RCC 7860 (cell line): Measurements from ENCODE around the gene ITGB5.
"Not testable (repeated sequence)": the region's sequence is repeated elsewhere in the genome, so short reads cannot be mapped to it uniquely, and the experiment has no call there.

Experiments used
- DNase-seq: peaks from one replicate; pipeline ENCODE4 v3.0.0-alpha.2; 2015; ENCODE audit warnings: low spot score
- FAIRE-seq: peaks from 2 replicates; lab custom pipeline; 2012; peaks lifted over from hg19 to GRCh38; lab: Jason Lieb, UNC

ITGB5 gene

DNA sequence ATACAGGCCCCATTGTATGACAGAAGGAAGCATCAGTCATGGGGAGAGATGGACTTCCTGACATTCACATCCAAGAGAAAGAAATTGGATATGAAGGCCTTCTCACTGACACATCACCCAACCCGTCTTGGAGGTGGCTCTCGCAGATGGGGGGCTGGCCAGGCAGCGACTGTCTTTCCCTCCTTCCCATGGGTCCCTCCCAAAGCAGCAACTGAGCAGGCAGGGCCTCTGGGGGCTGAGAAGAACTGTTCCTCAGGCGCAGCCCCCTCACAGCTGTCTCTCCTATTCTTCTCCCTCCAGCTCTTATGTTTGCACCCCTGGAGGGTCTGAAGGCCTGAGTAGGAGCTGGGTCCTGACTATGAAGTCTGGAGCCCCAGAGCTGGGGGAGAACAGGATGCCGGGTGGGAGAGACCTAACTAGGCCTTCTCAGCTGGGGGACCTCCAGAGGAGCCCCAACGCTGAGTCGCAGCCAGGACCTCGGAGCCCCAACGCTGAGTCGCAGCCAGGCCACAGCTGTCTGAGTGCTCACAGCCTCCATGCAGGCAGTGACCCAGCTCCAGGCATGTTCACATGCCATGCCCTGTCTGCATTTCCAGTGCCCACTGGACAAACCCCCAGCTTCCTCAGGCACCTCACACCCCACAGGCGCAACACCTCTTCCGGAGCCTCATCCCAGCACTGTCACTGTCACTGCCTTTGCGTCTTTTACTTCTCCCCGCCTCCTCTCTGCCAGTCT lies 127.3 kb downstream of the ITGB5 start:
- DNase-seq (no peak), FAIRE-seq (no peak)

DNA sequence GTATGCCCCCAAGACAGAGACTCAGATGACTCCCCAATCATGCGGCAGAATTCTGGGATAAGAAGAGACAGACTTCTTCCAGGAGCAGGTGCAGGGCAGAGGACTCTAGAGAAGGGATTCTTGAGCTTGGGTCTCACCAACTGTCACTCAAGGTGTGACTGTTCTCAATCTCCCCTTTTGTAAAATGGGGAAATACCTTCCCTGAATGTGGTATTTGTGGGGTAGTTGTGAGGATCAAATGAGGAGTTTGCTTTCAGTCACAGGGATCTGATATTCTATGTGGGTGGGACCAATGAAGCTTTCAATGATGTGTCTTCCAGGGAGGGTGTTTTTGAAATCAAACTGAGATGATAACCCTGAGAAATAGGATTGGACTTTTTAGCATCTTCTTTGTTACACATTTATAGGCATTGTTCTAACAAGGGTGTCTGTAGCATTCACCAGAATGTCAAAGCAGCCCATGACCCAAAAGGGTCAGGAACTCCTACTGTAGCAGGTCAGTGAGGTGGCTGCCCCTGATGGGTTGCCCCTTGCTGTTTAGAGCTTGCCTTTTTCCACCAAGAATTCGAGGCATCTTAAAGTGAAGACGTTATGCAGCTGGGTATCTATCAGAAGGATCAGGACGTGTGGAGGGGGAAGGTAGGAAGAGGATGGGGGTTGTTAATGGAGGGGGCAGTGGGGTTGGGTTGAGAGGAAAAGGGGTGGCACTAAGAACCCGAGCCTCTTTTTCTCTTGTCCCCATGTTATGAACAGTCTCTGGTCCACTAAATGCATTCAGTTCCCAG lies 128.1 kb downstream of the ITGB5 start:
- FAIRE-seq (no peak), DNase-seq (no peak)

DNA sequence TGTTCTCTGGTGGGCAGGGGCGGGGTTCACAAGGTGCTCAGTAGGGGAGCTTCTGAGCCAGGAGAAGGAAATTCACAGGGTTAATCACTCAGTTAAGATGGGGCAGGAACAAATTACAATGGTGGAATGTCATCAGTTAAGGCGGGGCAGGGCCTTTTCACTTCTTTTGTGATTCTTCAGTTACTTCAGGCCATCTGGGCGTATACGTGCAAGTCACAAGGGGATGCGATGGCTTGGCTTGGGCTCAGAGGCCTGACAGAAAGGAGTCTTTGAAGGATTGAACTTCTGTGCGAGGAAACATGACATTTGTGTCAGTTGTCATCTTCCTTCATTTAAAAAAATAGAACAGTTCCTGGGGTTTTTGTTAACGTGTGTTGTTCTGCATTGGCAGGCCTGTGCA lies 129.2 kb downstream of the ITGB5 start:
- not testable (repeated sequence) for DNase-seq, FAIRE-seq

DNA sequence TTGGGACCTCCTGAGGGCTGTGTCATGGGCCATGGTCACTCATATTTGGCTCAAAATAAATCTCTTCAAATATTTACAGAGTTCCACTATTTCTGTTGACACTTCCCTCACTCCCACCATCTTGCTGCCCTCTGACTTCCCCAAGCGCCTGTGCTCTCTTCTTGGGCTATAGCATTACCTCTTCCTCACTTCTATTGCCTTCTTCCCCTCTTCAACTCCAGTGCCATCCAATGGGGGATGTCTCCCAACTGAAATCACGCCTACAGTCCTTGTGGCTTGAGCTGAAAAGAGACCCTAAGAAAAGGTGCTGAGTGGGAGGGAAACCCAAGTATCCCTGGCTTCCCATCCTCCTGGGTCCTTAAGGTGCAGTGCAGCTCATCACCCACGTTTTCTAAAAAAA lies 135.1 kb downstream of the ITGB5 start:
- FAIRE-seq (no peak), DNase-seq (no peak)

DNA sequence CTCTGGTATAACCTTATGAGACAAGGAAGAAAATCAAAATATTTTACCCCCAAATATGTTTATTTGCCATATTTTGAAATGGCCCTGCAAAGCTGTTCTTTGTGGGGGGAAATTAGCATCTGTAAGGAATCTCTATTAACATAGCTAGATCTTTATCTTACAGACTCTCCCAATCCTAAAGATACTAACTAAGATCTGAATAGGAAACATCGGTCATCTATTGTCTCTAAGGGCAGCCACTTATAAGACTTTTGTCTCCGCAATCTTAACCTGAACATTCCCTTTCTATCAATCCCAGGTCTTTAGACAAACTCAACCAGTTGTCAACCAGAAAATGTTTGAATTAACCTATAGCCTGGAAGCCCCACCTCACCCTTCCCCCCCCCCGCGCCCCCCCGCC lies 135.7 kb downstream of the ITGB5 start:
- FAIRE-seq (no peak), DNase-seq (no peak)

DNA sequence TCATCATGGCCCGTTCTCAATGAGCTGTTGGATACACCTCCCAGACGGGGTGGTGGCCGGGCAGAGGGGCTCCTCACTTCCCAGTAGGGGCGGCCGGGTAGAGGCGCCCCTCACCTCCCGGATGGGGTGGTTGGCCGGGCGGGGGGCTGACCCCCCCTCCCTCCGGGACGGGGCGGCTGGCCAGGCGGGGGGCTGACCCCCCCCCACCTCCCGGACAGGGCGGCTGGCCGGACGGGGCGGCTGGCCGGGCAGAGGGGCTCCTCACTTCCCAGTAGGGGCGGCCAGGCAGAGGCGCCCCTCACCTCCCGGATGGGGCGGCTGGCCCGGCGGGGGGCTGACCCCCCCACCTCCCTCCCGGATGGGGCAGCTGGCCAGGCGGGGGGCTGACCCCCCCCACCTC lies 137.3 kb downstream of the ITGB5 start:
- FAIRE-seq, DNase-seq: not testable (repeated sequence)

DNA sequence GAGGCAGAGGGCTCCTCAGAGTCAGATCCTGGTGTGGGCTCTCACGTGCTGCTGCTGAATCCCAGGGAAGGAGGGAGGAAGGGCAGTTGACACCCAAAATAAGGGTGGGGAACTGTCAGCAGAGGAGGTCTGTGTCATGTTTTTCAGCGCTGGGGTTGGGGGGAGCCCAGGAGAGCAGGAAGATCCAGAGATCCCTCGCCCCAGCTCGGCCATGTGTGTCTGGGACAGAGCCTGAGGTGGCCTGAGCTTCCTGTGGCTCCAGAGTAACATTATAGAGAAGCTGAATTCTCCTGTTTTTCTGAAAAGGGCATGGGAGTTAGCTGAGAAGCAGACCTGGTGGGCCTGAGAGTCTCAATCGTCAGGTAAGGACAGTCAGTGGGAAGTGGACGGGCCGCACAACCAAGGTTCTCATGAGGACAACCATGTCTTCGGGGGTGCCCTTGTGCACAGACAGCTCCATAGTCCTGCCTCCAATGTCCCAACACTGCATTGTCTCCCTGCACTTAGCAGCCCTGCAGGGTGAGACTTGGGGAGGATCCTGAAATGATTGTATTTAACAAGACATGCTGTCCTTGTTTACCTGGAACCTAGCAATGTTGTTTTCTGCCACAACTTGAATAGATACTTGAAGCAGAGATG lies 138.5 kb downstream of the ITGB5 start:
- DNase-seq (no peak), FAIRE-seq (no peak)

DNA sequence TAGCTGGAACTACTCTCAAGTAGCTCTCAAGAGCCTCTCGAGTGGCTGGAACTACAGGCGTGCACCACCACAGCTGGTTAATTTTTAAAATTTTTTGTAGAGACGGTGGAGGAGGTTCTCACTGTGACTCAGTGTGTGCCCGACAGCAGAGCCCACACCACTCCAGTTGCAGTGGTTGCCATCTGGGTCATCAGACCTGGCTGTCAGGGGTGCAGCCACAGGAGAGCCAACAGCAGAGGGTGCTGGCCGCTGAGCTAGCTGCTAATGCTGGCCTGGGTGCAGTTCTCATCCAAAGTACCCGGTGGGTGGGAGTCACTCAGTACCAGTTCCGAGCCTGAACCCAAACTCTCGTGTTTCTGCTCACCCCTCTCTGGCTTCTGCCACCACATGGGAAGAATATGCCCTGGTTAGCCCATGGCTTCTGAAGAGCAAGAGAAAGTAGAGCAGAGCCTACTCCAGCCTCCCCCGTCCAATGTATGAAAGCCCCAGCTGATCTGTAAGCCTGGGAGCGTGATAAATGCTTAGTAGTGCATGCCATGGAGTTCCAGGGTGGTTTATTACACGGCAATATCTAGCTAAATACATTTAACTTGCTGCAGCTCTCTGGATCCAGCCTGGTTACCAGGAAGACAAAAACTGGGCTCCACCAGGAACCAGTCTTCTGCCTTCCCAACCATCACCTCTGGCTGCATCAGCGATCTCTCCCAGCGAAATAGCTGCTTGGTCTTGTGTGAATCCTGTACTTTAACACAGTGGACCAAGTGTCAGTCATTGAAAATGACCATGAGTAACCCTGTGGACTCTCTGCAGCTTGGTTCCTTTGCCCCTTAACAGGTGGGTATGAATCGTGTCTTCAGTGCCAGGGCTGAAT lies 139.8 kb downstream of the ITGB5 start:
- FAIRE-seq (no peak), DNase-seq (no peak)

DNA sequence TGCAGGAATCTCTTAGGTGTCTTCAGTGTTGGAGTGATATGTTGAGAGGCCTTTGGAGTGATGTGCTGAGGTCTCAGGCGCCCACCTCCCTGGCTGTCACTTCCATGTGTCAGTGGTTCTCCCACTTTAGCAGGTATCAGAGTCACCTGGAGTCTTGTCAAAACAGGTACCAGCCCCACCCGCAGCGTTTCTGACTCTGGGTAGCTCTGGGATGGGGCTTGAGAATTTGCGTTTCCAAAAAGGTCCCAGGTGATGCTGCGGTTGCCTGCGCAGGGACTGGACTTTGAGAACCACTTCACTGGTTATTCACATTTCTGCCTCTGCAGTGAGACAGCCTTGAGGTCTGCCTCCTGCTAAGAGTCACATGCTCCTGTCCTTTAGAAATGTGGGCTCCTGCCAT lies 141.4 kb downstream of the ITGB5 start:
- DNase-seq (no peak), FAIRE-seq (no peak)

DNA sequence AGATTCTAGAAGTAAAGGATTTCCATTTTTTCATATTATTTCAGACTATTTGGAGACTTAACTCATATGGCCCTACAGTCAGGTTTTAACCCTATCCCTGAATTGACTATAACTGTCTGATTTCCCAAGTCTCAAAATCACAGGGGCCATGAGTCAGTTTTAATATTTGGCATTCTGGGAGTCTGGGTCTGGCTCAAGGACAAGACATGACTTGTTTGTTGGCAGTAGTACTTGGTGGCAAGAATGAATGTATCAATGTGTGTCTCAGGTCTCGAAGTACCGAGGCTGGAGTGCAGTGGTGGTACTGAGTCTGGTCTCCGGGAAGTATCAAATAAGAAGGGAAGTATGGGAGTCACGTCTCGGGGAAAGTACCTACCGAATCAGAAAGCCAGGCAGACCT lies 146.1 kb downstream of the ITGB5 start:
- no peak for FAIRE-seq
- no peak for DNase-seq

DNA sequence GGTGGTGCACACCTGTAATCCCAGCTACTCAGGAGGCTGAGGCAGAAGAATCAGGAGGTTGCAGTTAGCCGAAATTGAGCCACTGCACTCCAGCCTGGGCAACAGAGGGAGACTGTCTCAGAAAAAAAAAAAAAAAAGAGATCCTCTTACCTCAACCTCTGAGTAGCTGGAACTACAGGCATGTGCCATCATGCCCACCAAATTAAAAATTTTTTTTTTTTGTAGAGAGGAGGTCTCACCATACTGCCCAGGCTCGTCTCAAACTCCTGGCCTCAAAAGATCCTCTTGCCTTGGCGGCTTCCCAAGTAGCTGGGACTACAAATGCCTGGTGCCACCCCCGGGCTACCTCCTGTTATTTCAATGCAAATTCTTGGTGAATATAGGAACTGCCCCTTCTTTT lies 155.4 kb downstream of the ITGB5 start:
- no peak for DNase-seq

DNA sequence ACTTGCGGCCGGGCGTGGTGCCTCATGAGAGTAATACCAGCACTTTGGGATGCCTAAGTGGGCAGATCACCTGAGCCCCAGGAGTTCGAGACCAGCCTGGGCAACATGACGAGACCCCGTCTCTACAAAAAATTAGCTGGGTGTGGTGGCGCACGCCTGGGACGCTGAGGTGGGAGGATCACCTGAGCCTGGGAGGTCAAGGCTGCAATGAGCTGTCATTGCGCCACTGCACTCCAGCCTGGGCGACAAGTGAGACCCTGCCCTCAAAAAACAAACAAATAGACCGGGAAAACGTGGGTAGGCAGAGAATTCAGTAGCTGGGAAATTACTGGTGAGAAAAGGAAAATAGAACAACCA lies 156.2 kb downstream of the ITGB5 start:
- no peak for FAIRE-seq
- no peak for DNase-seq

More for the DNA sequence above, 155.4 kb downstream of the ITGB5 start:
- no peak for FAIRE-seq

DNA sequence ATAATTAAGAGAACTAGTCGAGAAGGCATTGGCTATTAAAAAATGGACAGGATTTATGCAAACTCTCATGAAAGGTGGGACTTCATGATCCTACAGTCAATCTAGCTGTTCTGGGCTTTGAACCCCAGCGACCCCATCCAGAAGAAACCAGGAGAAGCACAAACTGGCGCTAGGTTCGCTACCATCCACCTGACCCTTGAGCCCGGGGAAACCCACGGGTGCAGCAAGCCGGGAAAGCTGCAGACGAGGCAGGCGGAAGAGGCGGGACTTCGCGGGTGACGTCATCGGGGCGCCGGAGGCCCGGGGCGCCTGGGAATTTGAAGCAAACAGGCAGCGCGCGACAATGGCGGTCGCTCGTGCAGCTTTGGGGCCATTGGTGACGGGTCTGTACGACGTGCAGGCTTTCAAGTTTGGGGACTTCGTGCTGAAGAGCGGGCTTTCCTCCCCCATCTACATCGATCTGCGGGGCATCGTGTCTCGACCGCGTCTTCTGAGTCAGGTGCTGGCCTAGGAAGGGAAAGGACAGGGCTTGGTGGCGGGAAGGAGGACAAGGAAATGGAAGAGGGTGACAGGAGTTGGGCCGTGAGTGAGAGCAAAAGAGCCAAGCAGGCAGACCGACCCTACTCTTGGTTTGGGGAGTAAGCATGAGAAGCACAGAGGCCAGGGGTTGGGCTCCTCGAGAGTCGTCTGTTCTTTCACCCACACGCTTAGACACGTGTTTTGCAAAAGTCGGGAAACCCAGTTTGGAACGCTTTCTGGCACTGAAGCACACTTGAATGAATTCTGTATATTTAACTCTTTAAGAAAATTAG lies 156.8 kb downstream of the ITGB5 start, which contains the start of gene UMPS:
TSS of gene UMPS (plus strand) at position 324 of the 812 bp plus-strand sequence. CDS start at position 344, 20 bp downstream.
- FAIRE-seq (no peak), DNase-seq (peak; percentile 66)

DNA sequence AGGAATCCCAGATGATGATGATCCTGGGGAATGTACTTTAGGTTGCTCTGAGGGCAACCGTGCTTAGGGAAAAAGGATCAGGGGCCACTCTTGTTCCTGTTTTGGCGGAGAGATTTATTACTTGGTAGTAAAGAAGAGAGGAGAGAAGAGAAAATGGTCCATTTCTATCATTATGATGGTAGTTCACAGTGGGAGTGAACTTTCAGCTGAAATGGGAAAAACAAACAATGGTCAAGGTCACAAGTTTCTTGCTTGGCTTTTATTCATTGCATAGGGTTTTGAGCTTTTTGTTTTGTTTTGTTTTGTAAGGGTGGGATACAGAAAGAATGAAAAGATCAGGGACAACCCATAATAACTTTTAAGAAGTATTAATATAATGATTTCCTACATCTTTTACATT lies 164.6 kb downstream of the ITGB5 start:
- DNase-seq (no peak), FAIRE-seq (no peak)

DNA sequence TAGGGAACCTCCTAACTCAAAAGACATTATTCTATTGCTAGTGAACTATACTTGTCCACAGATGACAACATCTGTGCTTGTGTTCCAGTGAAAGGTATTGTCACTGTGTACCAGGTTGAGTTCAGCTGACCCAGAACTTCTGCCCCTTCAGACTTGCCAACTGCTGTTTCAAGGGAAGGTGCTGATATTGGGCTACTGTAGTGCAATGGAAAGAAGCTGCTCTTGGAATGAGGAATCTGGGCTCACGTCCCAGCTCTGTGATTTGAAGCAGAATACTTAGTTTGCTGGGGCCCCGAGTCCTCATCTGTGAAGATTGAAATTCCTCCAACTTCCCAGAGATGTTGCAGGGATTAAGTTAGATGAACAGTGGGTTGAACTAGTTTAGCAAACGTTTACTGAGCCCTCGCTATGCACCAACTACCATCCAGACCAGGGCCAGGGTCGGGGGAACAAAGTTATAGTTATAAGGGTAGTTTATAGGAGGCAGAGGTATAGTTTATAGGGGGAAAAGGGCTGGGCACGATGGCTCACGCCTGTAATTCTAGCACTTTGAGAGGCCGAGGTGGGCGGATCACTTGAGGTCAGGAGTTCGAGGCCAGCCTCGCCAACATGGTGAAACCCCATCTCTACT lies 172.8 kb downstream of the ITGB5 start:
- FAIRE-seq (no peak), DNase-seq (no peak)
